ENCODE data around the gene LTA. TPM values are rescaled to one million over a fixed set of nuclear protein-coding genes. Genes with fewer than 3 reads are reported as not detected.
"Not testable (repeated sequence)": the region's sequence is repeated elsewhere in the genome, so short reads cannot be mapped to it uniquely, and the experiment has no call there.

LTA gene
- total and polyA plus RNA-seq, 9 donors: 0.17 to 1.3 (median 0.30) TPM; not detected in 5

DNA sequence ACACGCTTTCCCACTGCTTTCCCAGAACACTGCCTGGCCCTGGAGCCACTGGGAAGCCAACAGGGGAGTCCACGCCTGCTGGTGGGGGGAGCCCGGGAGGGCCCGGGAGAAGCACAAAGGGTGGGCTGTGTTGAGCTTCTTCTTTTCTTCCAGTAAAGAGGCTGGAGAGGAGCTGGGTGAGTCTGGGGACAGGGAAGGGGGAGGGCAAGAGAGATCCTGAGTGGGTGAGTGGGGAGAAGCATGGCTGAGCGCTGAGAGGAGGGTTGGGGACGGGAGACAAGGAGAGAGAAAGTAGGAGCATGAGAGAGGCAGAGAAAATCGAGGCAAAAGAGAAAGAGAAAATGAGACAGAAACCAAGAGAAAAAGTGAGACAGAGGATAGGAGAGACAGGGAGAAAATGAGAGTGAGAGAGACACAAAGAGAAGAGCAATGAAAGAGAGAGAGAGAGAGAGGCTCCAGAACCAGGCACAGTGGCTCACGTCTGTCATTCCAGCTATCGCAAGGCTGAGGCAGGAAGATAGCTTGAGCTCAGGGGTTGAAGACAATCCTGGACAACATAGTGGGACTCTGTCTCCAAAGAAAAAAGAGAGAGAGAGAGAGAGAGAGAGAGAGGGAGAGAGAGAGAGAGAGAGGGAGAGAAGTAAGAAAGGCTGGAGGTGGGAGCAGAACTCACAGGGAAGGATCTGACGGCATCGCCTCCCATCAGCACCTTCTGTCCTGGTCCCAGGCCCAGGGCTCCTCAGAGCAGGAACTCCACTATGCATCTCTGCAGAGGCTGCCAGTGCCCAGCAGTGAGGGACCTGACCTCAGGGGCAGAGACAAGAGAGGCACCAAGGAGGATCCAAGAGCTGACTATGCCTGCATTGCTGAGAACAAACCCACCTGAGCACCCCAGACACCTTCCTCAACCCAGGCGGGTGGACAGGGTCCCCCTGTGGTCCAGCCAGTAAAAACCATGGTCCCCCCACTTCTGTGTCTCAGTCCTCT, 16.0 kb downstream of the LTA start:
- 39 to 45% (median 43%) methylated on average over 12 of the region's 12 CpGs for WGBS, 3 donors
- Histone ChIP-seq H3K27me3 (no peaks in the 10 kb centered on the region), H3K4me3 (no peak overlapping the region), H3K36me3 (no peaks in the 10 kb centered on the region), H3K27ac (no peak overlapping the region), H3K9me3 (no peaks in the 10 kb centered on the region), H3K4me1 (ENCODE audit: insufficient read depth) (no peaks in the 10 kb centered on the region)
- intact Hi-C loops (cut with DNase I): no loop called here
- TF ChIP-seq POLR2A (IDR thresholded peaks at IDR 0.05) (no peak), CTCF (IDR thresholded peaks at IDR 0.05) (no peak), EP300 (IDR thresholded peaks at IDR 0.05) (no peak)
- DNase-seq: no peak

- intact Hi-C loops (cut with DNase I): no loop called here
- no peak for TF ChIP-seq POLR2A (IDR thresholded peaks at IDR 0.05)
- no peak for TF ChIP-seq CTCF (IDR thresholded peaks at IDR 0.05)
- no peak for TF ChIP-seq EP300 (IDR thresholded peaks at IDR 0.05)
- WGBS, 3 donors: 50 to 54% (median 53%) methylated on average over 9 of the region's 9 CpGs
These were observed 17.0 kb downstream of the LTA start for GRCh38 chr6:31588871-31589650.

DNA sequence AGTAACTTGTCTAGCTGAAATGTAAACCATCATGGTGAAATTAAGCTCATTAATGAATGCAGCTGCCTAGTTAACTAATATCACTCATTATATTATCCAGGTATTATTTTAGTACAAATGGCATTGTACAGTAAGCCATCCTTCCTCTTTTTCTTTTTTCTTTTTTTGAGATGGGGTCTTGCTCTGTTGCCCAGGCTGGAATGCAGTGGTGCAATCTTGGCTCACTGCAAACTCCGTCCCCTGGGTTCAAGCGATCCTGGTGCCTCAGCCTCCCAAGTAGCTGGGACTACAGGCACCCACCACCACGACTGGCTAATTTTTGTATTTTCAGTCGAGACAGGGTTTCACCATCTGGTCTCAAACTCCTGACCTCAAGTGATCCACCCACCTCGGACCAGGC, 18.6 kb downstream of the LTA start:
- H3K4me1 ChIP-seq (ENCODE audit: insufficient read depth); H3K9me3 ChIP-seq; intact Hi-C loops (cut with DNase I); H3K36me3 ChIP-seq; H3K27me3 ChIP-seq; H3K27ac ChIP-seq; DNase-seq; H3K4me3 ChIP-seq: not testable (repeated sequence)
- WGBS, 3 donors: 71 to 85% (median 83%) methylated on average over 5 of the region's 5 CpGs

More at GRCh38 chr6:31588871-31589650, 17.0 kb downstream of the LTA start:
- H3K27ac ChIP-seq: no peak overlapping the region
- H3K4me1 ChIP-seq (ENCODE audit: insufficient read depth): no peaks in the 10 kb centered on the region
- H3K27me3 ChIP-seq: no peaks in the 10 kb centered on the region
- H3K9me3 ChIP-seq: no peaks in the 10 kb centered on the region
- no peak overlapping the region for H3K4me3 ChIP-seq
- no peaks in the 10 kb centered on the region for H3K36me3 ChIP-seq
- no peak for DNase-seq

DNA sequence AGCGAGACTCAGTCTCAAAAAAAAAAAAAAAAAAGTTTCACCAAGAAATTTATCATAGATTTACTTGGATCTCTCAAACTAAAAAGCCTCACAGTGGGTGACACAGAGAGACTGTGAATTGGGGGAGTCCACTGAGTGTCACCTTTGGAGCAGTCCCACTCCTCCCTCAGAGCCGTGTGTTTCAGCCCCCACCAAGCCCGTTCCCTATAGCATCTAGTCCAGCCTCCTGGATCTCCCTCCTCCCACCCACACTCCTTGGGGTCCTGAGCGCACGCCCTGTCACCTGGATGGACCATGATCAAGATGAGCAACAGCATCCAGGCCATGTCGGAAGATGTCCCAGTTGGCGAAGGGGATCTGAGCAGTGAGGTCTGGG, 20.3 kb downstream of the LTA start:
- 83 to 92% (median 85%) methylated on average over 7 of the region's 7 CpGs for WGBS, 3 donors
- no peak for TF ChIP-seq POLR2A (IDR thresholded peaks at IDR 0.05)
- TF ChIP-seq EP300 (IDR thresholded peaks at IDR 0.05): no peak
- TF ChIP-seq CTCF (IDR thresholded peaks at IDR 0.05): no peak

More for the DNA sequence above, 20.3 kb downstream of the LTA start:
- intact Hi-C loops (cut with DNase I): no loop called here
- Histone ChIP-seq H3K9me3 (no peaks in the 10 kb centered on the region), H3K4me3 (no peak overlapping the region), H3K36me3 (no peaks in the 10 kb centered on the region), H3K27ac (no peak overlapping the region), H3K27me3 (no peaks in the 10 kb centered on the region), H3K4me1 (ENCODE audit: insufficient read depth) (no peaks in the 10 kb centered on the region)
- DNase-seq: no peak

Measured in ovary (tissue), 9 donors.